ENCODE measurements around the gene CDC42BPB. TPM values are rescaled to one million over a fixed set of nuclear protein-coding genes. Genes with fewer than 3 reads are reported as not detected.

CDC42BPB gene
- total RNA-seq, 6 donors from 2014 or later: 108 to 268 (median 124) TPM

- ATAC-seq (ENCODE audit: low FRiP score in 2 of 2): no peak
- Histone ChIP-seq H3K9me3 (no peaks in the 10 kb centered on the region), H3K4me1 (no peaks in the 10 kb centered on the region), H3K36me3 (peaks cover 3 to 86% (median 63%) of the 10 kb centered on the region in 4 donors), H3K27me3 (no peaks in the 10 kb centered on the region), H3K4me3 (no peak overlapping the region), H3K27ac (no peak overlapping the region)
- 94 to 97% methylated on average over 21 of the region's 21 CpGs for WGBS, 2 donors
- peak in 1 of 2 donors; percentile 49 for DNase-seq
- TF ChIP-seq POLR2AphosphoS5 (IDR thresholded peaks at IDR 0.05) (no peak), POLR2A (IDR thresholded peaks at IDR 0.05) (no peak), CTCF (IDR thresholded peaks at IDR 0.05) (no peak), EP300 (IDR thresholded peaks at IDR 0.05) (no peak)
Observed at GRCh38 chr14:102999227-102999895, 58.0 kb downstream of the CDC42BPB start.

- WGBS, 2 donors: 89% methylated on average over 6 of the region's 6 CpGs
- no peak for ATAC-seq (ENCODE audit: low FRiP score in 2 of 2)
- H3K4me1 ChIP-seq: peaks cover 0 to 8% (median 2%) of the 10 kb centered on the region in 4 donors
Observed at GRCh38 chr14:102998393-102998792, 59.0 kb downstream of the CDC42BPB start.

GRCh38 chr14:102996941-102997340, 60.4 kb downstream of the CDC42BPB start:
- peaks cover 0 to 8% (median 4%) of the 10 kb centered on the region in 4 donors for H3K4me1 ChIP-seq
- peaks cover 0 to 81% (median 56%) of the 10 kb centered on the region in 4 donors for H3K36me3 ChIP-seq

More at GRCh38 chr14:102998393-102998792, 59.0 kb downstream of the CDC42BPB start:
- Histone ChIP-seq H3K9me3 (no peaks in the 10 kb centered on the region), H3K36me3 (peaks cover 3 to 82% (median 62%) of the 10 kb centered on the region in 4 donors), H3K4me3 (no peak overlapping the region), H3K27me3 (no peaks in the 10 kb centered on the region), H3K27ac (no peak overlapping the region)
- no peak for TF ChIP-seq EP300 (IDR thresholded peaks at IDR 0.05)
- no peak for TF ChIP-seq POLR2AphosphoS5 (IDR thresholded peaks at IDR 0.05)
- no peak for TF ChIP-seq POLR2A (IDR thresholded peaks at IDR 0.05)
- no peak for TF ChIP-seq CTCF (IDR thresholded peaks at IDR 0.05)
- no peak for DNase-seq

GRCh38 chr14:102994689-102995088, 62.7 kb downstream of the CDC42BPB start:
- H3K9me3 ChIP-seq: no peaks in the 10 kb centered on the region
- WGBS, 2 donors: 77 to 81% methylated on average over 4 of the region's 4 CpGs
- H3K36me3 ChIP-seq: peaks cover 0 to 80% (median 46%) of the 10 kb centered on the region in 4 donors
- no peak overlapping the region for H3K27ac ChIP-seq
- no peak for TF ChIP-seq CTCF (IDR thresholded peaks at IDR 0.05)
- no peak for TF ChIP-seq POLR2A (IDR thresholded peaks at IDR 0.05)
- TF ChIP-seq EP300 (IDR thresholded peaks at IDR 0.05): no peak
- TF ChIP-seq POLR2AphosphoS5 (IDR thresholded peaks at IDR 0.05): no peak
- no peak overlapping the region for H3K4me3 ChIP-seq
- H3K27me3 ChIP-seq: no peaks in the 10 kb centered on the region
- ATAC-seq (ENCODE audit: low FRiP score in 2 of 2) (no peak), DNase-seq (no peak)
- H3K4me1 ChIP-seq: peaks cover 0 to 8% (median 4%) of the 10 kb centered on the region in 4 donors

More at GRCh38 chr14:102996941-102997340, 60.4 kb downstream of the CDC42BPB start:
- no peak for DNase-seq
- WGBS, 2 donors: 88% methylated on average over 10 of the region's 10 CpGs
- Histone ChIP-seq H3K27me3 (no peaks in the 10 kb centered on the region), H3K4me3 (no peak overlapping the region), H3K9me3 (no peaks in the 10 kb centered on the region), H3K27ac (no peak overlapping the region)
- no peak for ATAC-seq (ENCODE audit: low FRiP score in 2 of 2)
- TF ChIP-seq EP300 (IDR thresholded peaks at IDR 0.05): no peak
- no peak for TF ChIP-seq POLR2A (IDR thresholded peaks at IDR 0.05)
- TF ChIP-seq POLR2AphosphoS5 (IDR thresholded peaks at IDR 0.05): no peak
- TF ChIP-seq CTCF (IDR thresholded peaks at IDR 0.05): no peak

Data from upper lobe of left lung (tissue), 6 donors.